Measurements from ENCODE around the gene TBC1D22A. TPM values are rescaled to one million over a fixed set of nuclear protein-coding genes. Genes with fewer than 3 reads are reported as not detected.

Gene TBC1D22A
- total RNA-seq, 2 experiments from 2014 or later: 22.3 to 43.9 TPM

DNA sequence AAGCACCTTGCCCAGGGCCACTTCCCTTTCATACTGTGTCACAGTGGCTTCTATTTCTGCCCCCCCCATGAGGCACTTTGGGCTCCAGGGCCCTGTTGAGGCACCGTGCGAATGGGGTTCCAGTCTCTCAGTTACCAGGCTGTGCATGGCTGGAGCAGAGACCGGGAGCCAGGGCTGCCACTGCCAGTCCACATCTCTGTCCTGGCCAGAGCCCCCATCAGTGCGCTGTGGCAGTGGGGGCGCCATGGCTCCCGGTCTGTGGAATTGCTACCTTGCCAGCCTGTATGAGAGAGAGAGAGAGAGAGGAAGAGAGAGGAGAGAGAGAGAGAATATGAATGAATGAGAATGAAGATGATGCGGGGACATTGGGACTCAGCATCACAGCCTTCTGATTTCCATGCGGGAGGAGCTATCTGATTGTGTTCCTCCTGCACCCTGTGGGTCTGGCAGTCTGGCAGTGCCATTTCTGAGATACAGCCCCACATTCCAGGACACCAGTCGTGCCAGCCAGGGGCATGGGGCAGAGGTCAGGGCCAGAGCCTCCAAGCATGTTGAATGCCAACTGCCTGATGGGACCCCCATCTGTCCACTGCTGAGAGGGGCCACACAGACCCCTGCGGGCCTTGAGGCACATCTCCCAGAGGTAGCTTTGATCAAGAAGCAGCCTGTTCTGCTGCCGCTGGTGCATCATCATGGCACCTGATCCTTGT lies 279.8 kb downstream of the TBC1D22A start:
- CTCF ChIA-PET (ENCODE audit: unreplicated experiment): no interaction called here
- Histone ChIP-seq H3K4me1 (ENCODE audit: insufficient read depth, low read length, poor library complexity, severe bottlenecking) (no peaks in the 10 kb centered on the region), H3K27ac (ENCODE audit: low read depth, low read length, poor library complexity, severe bottlenecking) (no peak overlapping the region), H3K9me3 (ENCODE audit: low read length) (no peaks in the 10 kb centered on the region), H3K79me2 (ENCODE audit: insufficient read depth, low read depth, low read length) (no peaks in the 10 kb centered on the region), H3K4me3 (ENCODE audit: low read depth, low read length, poor library complexity, severe bottlenecking) (no peak overlapping the region), H3K36me3 (ENCODE audit: insufficient read depth, low read length) (no peaks in the 10 kb centered on the region), H2AFZ (ENCODE audit: low read length) (no peak overlapping the region), H3K9me2 (ENCODE audit: insufficient read depth, low read length) (no peaks in the 10 kb centered on the region), H4K20me1 (ENCODE audit: insufficient read depth, low read length) (no peaks in the 10 kb centered on the region), H3K4me2 (ENCODE audit: low read length) (no peak overlapping the region)
- TF ChIP-seq EZH2phosphoT487 (IDR thresholded peaks at IDR 0.05; ENCODE audit: borderline replicate concordance, low read depth, low read length): no peak
- TF ChIP-seq, protein P1, sequence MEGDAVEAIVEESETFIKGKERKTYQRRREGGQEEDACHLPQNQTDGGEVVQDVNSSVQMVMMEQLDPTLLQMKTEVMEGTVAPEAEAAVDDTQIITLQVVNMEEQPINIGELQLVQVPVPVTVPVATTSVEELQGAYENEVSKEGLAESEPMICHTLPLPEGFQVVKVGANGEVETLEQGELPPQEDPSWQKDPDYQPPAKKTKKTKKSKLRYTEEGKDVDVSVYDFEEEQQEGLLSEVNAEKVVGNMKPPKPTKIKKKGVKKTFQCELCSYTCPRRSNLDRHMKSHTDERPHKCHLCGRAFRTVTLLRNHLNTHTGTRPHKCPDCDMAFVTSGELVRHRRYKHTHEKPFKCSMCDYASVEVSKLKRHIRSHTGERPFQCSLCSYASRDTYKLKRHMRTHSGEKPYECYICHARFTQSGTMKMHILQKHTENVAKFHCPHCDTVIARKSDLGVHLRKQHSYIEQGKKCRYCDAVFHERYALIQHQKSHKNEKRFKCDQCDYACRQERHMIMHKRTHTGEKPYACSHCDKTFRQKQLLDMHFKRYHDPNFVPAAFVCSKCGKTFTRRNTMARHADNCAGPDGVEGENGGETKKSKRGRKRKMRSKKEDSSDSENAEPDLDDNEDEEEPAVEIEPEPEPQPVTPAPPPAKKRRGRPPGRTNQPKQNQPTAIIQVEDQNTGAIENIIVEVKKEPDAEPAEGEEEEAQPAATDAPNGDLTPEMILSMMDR (conservative IDR thresholded peaks at IDR 0.05; ENCODE audit: low read length): no peak
- no peak for DNase-seq (ENCODE audit: low spot score)
- no TSS peak for BruUV-seq (replicated peaks)
- POLR2A ChIA-PET: no interaction called here
- intact Hi-C loops (cut with micrococcal nuclease; ENCODE audit: unreplicated experiment): no loop called here

DNA sequence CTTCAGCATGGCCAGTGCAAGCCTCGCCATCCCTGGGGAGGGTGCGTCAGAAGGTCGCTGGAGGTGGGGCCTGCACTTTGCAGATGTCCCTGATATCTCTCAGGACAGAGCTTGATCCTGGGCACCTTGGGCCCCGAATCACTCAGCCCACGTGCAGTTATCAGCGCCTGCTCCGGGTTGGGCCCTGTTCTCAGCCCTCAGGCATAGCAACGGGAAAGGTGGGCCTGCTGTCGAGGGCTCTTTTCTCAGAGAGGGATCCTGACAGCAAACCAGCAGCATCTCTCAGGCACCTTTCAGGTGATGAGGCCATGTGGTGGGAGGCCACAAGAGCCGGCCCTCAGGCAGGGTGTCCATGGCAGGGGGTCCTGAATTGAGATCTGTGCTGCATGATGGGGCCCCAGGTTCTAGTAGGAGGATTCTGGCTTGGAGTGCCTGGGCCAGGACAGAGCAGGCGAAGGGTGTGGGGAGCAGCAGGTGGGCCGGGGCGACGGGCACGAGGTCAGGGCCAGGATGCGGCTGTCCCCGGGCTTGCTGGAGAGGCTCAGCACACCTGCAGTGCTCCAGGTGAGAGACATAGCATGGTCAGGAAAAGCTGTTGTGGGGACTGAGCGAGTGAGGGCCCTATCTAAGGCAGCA lies 280.5 kb downstream of the TBC1D22A start:
- H3K4me2 ChIP-seq (ENCODE audit: low read length): no peak overlapping the region
- ChIA-PET CTCF (ENCODE audit: unreplicated experiment) (no interaction called here), POLR2A (no interaction called here)
- no peak overlapping the region for H2AFZ ChIP-seq (ENCODE audit: low read length)
- H3K9me2 ChIP-seq (ENCODE audit: insufficient read depth, low read length): no peaks in the 10 kb centered on the region
- TF ChIP-seq, protein P1 (conservative IDR thresholded peaks at IDR 0.05; ENCODE audit: low read length): no peak
- no peak for TF ChIP-seq EZH2phosphoT487 (IDR thresholded peaks at IDR 0.05; ENCODE audit: borderline replicate concordance, low read depth, low read length)
- H3K36me3 ChIP-seq (ENCODE audit: insufficient read depth, low read length): no peaks in the 10 kb centered on the region
- no peak overlapping the region for H3K27ac ChIP-seq (ENCODE audit: low read depth, low read length, poor library complexity, severe bottlenecking)
- H4K20me1 ChIP-seq (ENCODE audit: insufficient read depth, low read length): no peaks in the 10 kb centered on the region
- H3K4me1 ChIP-seq (ENCODE audit: insufficient read depth, low read length, poor library complexity, severe bottlenecking): no peaks in the 10 kb centered on the region
- DNase-seq (ENCODE audit: low spot score): no peak
- no peaks in the 10 kb centered on the region for H3K9me3 ChIP-seq (ENCODE audit: low read length)
- BruUV-seq (replicated peaks): no TSS peak
- no peaks in the 10 kb centered on the region for H3K79me2 ChIP-seq (ENCODE audit: insufficient read depth, low read depth, low read length)
- no peak overlapping the region for H3K4me3 ChIP-seq (ENCODE audit: low read depth, low read length, poor library complexity, severe bottlenecking)
- intact Hi-C loops (cut with micrococcal nuclease; ENCODE audit: unreplicated experiment): no loop called here

All from OCI-LY7 (cell line).